Neural cell (in vitro differentiated cells): Measurements from ENCODE around the gene ADAMTS15. TPM values are rescaled to one million over a fixed set of nuclear protein-coding genes. Genes with fewer than 3 reads are reported as not detected.

Source experiments
- polyA plus RNA-seq: library from polyadenylated mRNA; depleted of rRNA; stranded (reverse); fragments of >200 nt; gene quantifications from 2 replicates; pipeline ENCODE4 v1.2.3, GENCODE V29; 2014

ADAMTS15 gene
- polyA plus RNA-seq, 1 donor from 2014 or later = 1.1 TPM

Other genes starting within 250 kb of the ADAMTS15 start
- 23.3 and 24.0 TPM in 2 replicates for gene ZBTB44, start 133.7 kb upstream of the ADAMTS15 start, polyA plus RNA-seq
- gene ADAMTS8, start 20.0 kb upstream of the ADAMTS15 start, polyA plus RNA-seq = 0.12 and 0.94 TPM in 2 replicates